Activated T-cell treated with anti-CD3 and anti-CD28 coated beads, Interleukin-2, amount 50 U/mL, for 72 hours (primary cell): Measurements from ENCODE around the gene FBRSL1. TPM values are rescaled to one million over a fixed set of nuclear protein-coding genes. Genes with fewer than 3 reads are reported as not detected.

Source experiments
- ATAC-seq, 2 donors: fragments of 150-1000 bp; cut with Tn5 transposase; replicated peaks in 1 of 2; 2 replicates each; pipeline ENCODE4 v1.10.0; 2021; ENCODE audit warnings: moderate library complexity in 2 of 2, mild to moderate bottlenecking in 1 of 2
- DNase-seq, 2 donors: peaks; one replicate each; pipeline ENCODE4 v3.0.0; 2021 to 2022; ENCODE audit warnings: mixed read lengths in 1 of 2
- H3K27ac Mint-ChIP-seq: one replicate; pipeline ENCODE4 v1.8.0; 2022; ENCODE audit warnings: mild to moderate bottlenecking, moderate library complexity, mixed read lengths
- H3K27me3 Mint-ChIP-seq: one replicate; pipeline ENCODE4 v1.8.0; 2022; ENCODE audit warnings: low read depth, mixed read lengths
- H3K36me3 Mint-ChIP-seq, 2 donors: one replicate each; pipeline ENCODE4 v1.8.0; 2022; ENCODE audit warnings: mixed read lengths in 2 of 2, mild to moderate bottlenecking in 1 of 2; ENCODE audit not compliant: insufficient read depth in 2 of 2
- H3K4me1 Mint-ChIP-seq: one replicate; pipeline ENCODE4 v1.8.0; 2022; ENCODE audit warnings: low read depth, mixed read lengths
- H3K4me3 Mint-ChIP-seq, 2 donors: one replicate each; pipeline ENCODE4 v1.8.0; 2022; ENCODE audit warnings: mild to moderate bottlenecking in 2 of 2, mixed read lengths in 2 of 2, moderate library complexity in 2 of 2
- H3K9me3 Mint-ChIP-seq, 2 donors: one replicate each; pipeline ENCODE4 v1.8.0; 2022; ENCODE audit warnings: mixed read lengths in 2 of 2
- total RNA-seq, 2 donors: library from RNA; stranded (reverse); gene quantifications; one replicate each; pipeline ENCODE4 v1.2.3, GENCODE V29; 2022

FBRSL1 gene
- total RNA-seq, 2 donors from 2014 or later: 37.0 to 42.7 TPM

- Mint-ChIP-seq H3K4me1 (peaks cover 34% of the 10 kb centered on the region), H3K27me3 (no peaks in the 10 kb centered on the region), H3K36me3 (peaks cover 1 to 2% of the 10 kb centered on the region in 2 donors), H3K9me3 (no peaks in the 10 kb centered on the region), H3K27ac (no peak overlapping the region), H3K4me3 (no peak overlapping the region)
- no peak for ATAC-seq
- no peak for DNase-seq
Observed at GRCh38 chr12:132486168-132486567, 3.8 kb upstream of the FBRSL1 start.

GRCh38 chr12:132486576-132486975, 3.4 kb upstream of the FBRSL1 start:
- H3K27me3 Mint-ChIP-seq: no peaks in the 10 kb centered on the region
- no peak for ATAC-seq
- no peak overlapping the region for H3K27ac Mint-ChIP-seq

GRCh38 chr12:132487311-132487741, 2.6 kb upstream of the FBRSL1 start:
- DNase-seq (no peak), ATAC-seq (no peak)
- H3K36me3 Mint-ChIP-seq: peaks cover 1 to 2% of the 10 kb centered on the region in 2 donors
- no peaks in the 10 kb centered on the region for H3K27me3 Mint-ChIP-seq
- no peak overlapping the region for H3K27ac Mint-ChIP-seq
- H3K4me3 Mint-ChIP-seq: peak overlapping the region; percentile 87 to 89
- no peaks in the 10 kb centered on the region for H3K9me3 Mint-ChIP-seq
- H3K4me1 Mint-ChIP-seq: peaks cover 46% of the 10 kb centered on the region

More at GRCh38 chr12:132486576-132486975, 3.4 kb upstream of the FBRSL1 start:
- H3K4me3 Mint-ChIP-seq: no peak overlapping the region
- no peaks in the 10 kb centered on the region for H3K9me3 Mint-ChIP-seq
- H3K36me3 Mint-ChIP-seq: peaks cover 1 to 2% of the 10 kb centered on the region in 2 donors
- H3K4me1 Mint-ChIP-seq: peaks cover 38% of the 10 kb centered on the region
- no peak for DNase-seq

- Mint-ChIP-seq H3K9me3 (no peaks in the 10 kb centered on the region), H3K27ac (peak overlapping the region; percentile 38), H3K4me1 (peaks cover 57% of the 10 kb centered on the region), H3K36me3 (peaks cover 1 to 2% of the 10 kb centered on the region in 2 donors), H3K4me3 (peak overlapping the region; percentile 87 to 89), H3K27me3 (no peaks in the 10 kb centered on the region)
- peak in 1 of 2 donors; percentile 2 for ATAC-seq
- peak in 1 of 2 donors; percentile 25 for DNase-seq
Observed at GRCh38 chr12:132488127-132489077, 1.5 kb upstream of the FBRSL1 start.

GRCh38 chr12:132489078-132489601, 811 bp upstream of the FBRSL1 start:
- Mint-ChIP-seq H3K27ac (peak overlapping the region; percentile 38), H3K36me3 (peaks cover 1 to 2% of the 10 kb centered on the region in 2 donors), H3K27me3 (no peaks in the 10 kb centered on the region), H3K4me3 (peak overlapping the region; percentile 87 to 89), H3K9me3 (no peaks in the 10 kb centered on the region), H3K4me1 (peaks cover 64% of the 10 kb centered on the region)
- ATAC-seq: peak; percentile 51 to 65
- peak; percentile 71 to 72 for DNase-seq

GRCh38 chr12:132490422-132491137, 629 bp downstream of the FBRSL1 start:
- H3K4me3 Mint-ChIP-seq: peak overlapping the region; percentile 71 to 83
- no peaks in the 10 kb centered on the region for H3K27me3 Mint-ChIP-seq
- peaks cover 1 to 2% of the 10 kb centered on the region in 2 donors for H3K36me3 Mint-ChIP-seq
- no peaks in the 10 kb centered on the region for H3K9me3 Mint-ChIP-seq
- H3K27ac Mint-ChIP-seq: peak overlapping the region; percentile 84
- peaks cover 72% of the 10 kb centered on the region for H3K4me1 Mint-ChIP-seq
- peak; percentile 38 to 40 for DNase-seq
- peak; percentile 4 to 7 for ATAC-seq

- H3K36me3 Mint-ChIP-seq: peaks cover 1 to 2% of the 10 kb centered on the region in 2 donors
- no peaks in the 10 kb centered on the region for H3K9me3 Mint-ChIP-seq
- H3K4me3 Mint-ChIP-seq: peak overlapping the region; percentile 71 to 83
- no peak for ATAC-seq
- peaks cover 67% of the 10 kb centered on the region for H3K4me1 Mint-ChIP-seq
- no peaks in the 10 kb centered on the region for H3K27me3 Mint-ChIP-seq
- no peak for DNase-seq
- peak overlapping the region; percentile 84 for H3K27ac Mint-ChIP-seq
Observed at GRCh38 chr12:132491138-132491663, 1.2 kb downstream of the FBRSL1 start.

- H3K9me3 Mint-ChIP-seq: no peaks in the 10 kb centered on the region
- H3K27ac Mint-ChIP-seq: no peak overlapping the region
- H3K27me3 Mint-ChIP-seq: no peaks in the 10 kb centered on the region
- peaks cover 1 to 2% of the 10 kb centered on the region in 2 donors for H3K36me3 Mint-ChIP-seq
- peaks cover 65% of the 10 kb centered on the region for H3K4me1 Mint-ChIP-seq
- no peak for DNase-seq
- H3K4me3 Mint-ChIP-seq: peak overlapping the region; percentile 71 to 83
- ATAC-seq: no peak
Observed at GRCh38 chr12:132491761-132492378, 1.9 kb downstream of the FBRSL1 start.

GRCh38 chr12:132492522-132492921, 2.6 kb downstream of the FBRSL1 start:
- H3K9me3 Mint-ChIP-seq: no peaks in the 10 kb centered on the region
- no peaks in the 10 kb centered on the region for H3K27me3 Mint-ChIP-seq
- peak overlapping the region; percentile 71 to 83 for H3K4me3 Mint-ChIP-seq
- peaks cover 1 to 2% of the 10 kb centered on the region in 2 donors for H3K36me3 Mint-ChIP-seq
- no peak overlapping the region for H3K27ac Mint-ChIP-seq
- H3K4me1 Mint-ChIP-seq: peaks cover 61% of the 10 kb centered on the region
- DNase-seq: no peak
- no peak for ATAC-seq

GRCh38 chr12:132492951-132493350, 3.0 kb downstream of the FBRSL1 start:
- H3K4me1 Mint-ChIP-seq: peaks cover 57% of the 10 kb centered on the region
- peaks cover 1 to 2% of the 10 kb centered on the region in 2 donors for H3K36me3 Mint-ChIP-seq
- H3K9me3 Mint-ChIP-seq: no peaks in the 10 kb centered on the region
- no peaks in the 10 kb centered on the region for H3K27me3 Mint-ChIP-seq
- H3K27ac Mint-ChIP-seq: no peak overlapping the region
- DNase-seq (no peak), ATAC-seq (no peak)
- H3K4me3 Mint-ChIP-seq: peak overlapping the region; percentile 71 to 83

- Mint-ChIP-seq H3K4me3 (peak overlapping the region; percentile 13 to 27), H3K4me1 (peaks cover 51% of the 10 kb centered on the region), H3K27me3 (no peaks in the 10 kb centered on the region), H3K36me3 (peaks cover 1 to 2% of the 10 kb centered on the region in 2 donors), H3K27ac (peak overlapping the region; percentile 65), H3K9me3 (no peaks in the 10 kb centered on the region)
- ATAC-seq: no peak
- no peak for DNase-seq
Observed at GRCh38 chr12:132493482-132494178, 3.7 kb downstream of the FBRSL1 start.
